Mucosa of descending colon (tissue), 3 donors: ENCODE data around the gene S100A2. TPM values are rescaled to one million over a fixed set of nuclear protein-coding genes. Genes with fewer than 3 reads are reported as not detected.
"Not testable (repeated sequence)": the region's sequence is repeated elsewhere in the genome, so short reads cannot be mapped to it uniquely, and the experiment has no call there.

Source experiments
- ATAC-seq: fragments of 200-7000 bp; cut with Tn5 transposase; one replicate; pipeline ENCODE4 v1.9.1; 2020; ENCODE audit warnings: mild to moderate bottlenecking, moderate library complexity
- DNase-seq, 3 donors: peaks; one replicate each; pipeline ENCODE4 v3.0.0-alpha.2; 2020
- H3K36me3 ChIP-seq: fragments of 200-600 bp; one replicate; pipeline ENCODE4 v1.8.0; 2021; ENCODE audit warnings: low read depth, mild to moderate bottlenecking
- H3K4me1 ChIP-seq: fragments of 200-600 bp; one replicate; pipeline ENCODE4 v1.8.0; 2021; ENCODE audit warnings: low read depth, mild to moderate bottlenecking
- H3K4me3 ChIP-seq: fragments of 200-600 bp; one replicate; pipeline ENCODE4 v1.8.0; 2021; ENCODE audit warnings: mild to moderate bottlenecking
- H3K9me3 ChIP-seq: fragments of 200-600 bp; one replicate; pipeline ENCODE4 v1.8.0; 2021; ENCODE audit warnings: mild to moderate bottlenecking
- CTCF ChIP-seq: fragments of 200-600 bp; IDR thresholded peaks from one replicate; pipeline ENCODE4 v1.8.0; 2022; ENCODE audit warnings: antibody characterized with exemption, mild to moderate bottlenecking
- intact Hi-C, 2 donors: fragments of 100-400 bp; cut with DNase I in 1 of 2; cut with micrococcal nuclease in 1 of 2; formaldehyde crosslinking; loops; one replicate each; pipeline versions ENCODE4 v1.11.0 to v1.11.1; 2022; cut with DNase I, micrococcal nuclease
- total RNA-seq, 3 donors: library from RNA; stranded (reverse); fragmentation: NEBNext Ultra II Directional in 2 of 3; extraction: Animal tissue kit (Norgen Biotek cat#: 25700) in 2 of 3; gene quantifications; one replicate each; pipeline versions ENCODE4 v1.2.1 to v1.2.4, GENCODE V29; 2021 to 2023
- donor health status: DM: no; HTN: no; CAD: no; lungs with moderate emphysema.
- donor health status: DM: no; HTN: no; CAD: no.
- donor health status: DM: no; HTN: yes; CAD: no.

Gene S100A2
- total RNA-seq, 3 donors from 2014 or later = 1.3 to 1.9 TPM; not detected in 1

GRCh38 chr1:153588482-153588881 lies 22.8 kb upstream of the S100A2 start:
- no peak for TF ChIP-seq CTCF
- DNase-seq (no peak), ATAC-seq (no peak)
- no peaks in the 10 kb centered on the region for H3K36me3 ChIP-seq
- intact Hi-C loops = no loop called here
- H3K9me3 ChIP-seq = no peaks in the 10 kb centered on the region
- H3K4me1 ChIP-seq = no peaks in the 10 kb centered on the region
- no peak overlapping the region for H3K4me3 ChIP-seq

- not testable (repeated sequence) for ATAC-seq
Measured at GRCh38 chr1:153588033-153588432, 22.4 kb upstream of the S100A2 start.

GRCh38 chr1:153587314-153587713 lies 21.7 kb upstream of the S100A2 start:
- H3K4me3 ChIP-seq = no peak overlapping the region
- H3K4me1 ChIP-seq = no peaks in the 10 kb centered on the region
- intact Hi-C loops = no loop called here
- no peak for ATAC-seq
- DNase-seq = no peak
- no peaks in the 10 kb centered on the region for H3K36me3 ChIP-seq
- no peaks in the 10 kb centered on the region for H3K9me3 ChIP-seq
- no peak for TF ChIP-seq CTCF

More at GRCh38 chr1:153588033-153588432, 22.4 kb upstream of the S100A2 start:
- H3K4me1 ChIP-seq, H3K9me3 ChIP-seq, DNase-seq, H3K36me3 ChIP-seq, intact Hi-C loops, H3K4me3 ChIP-seq: not testable (repeated sequence)

- TF ChIP-seq CTCF = no peak
- H3K9me3 ChIP-seq = no peaks in the 10 kb centered on the region
- no peaks in the 10 kb centered on the region for H3K36me3 ChIP-seq
- intact Hi-C loops = no loop called here
- ATAC-seq = no peak
- no peaks in the 10 kb centered on the region for H3K4me1 ChIP-seq
- no peak overlapping the region for H3K4me3 ChIP-seq
- no peak for DNase-seq
Measured at GRCh38 chr1:153586347-153586746, 20.7 kb upstream of the S100A2 start.

- no peak for TF ChIP-seq CTCF
- Histone ChIP-seq H3K4me1 (no peaks in the 10 kb centered on the region), H3K36me3 (no peaks in the 10 kb centered on the region), H3K9me3 (no peaks in the 10 kb centered on the region), H3K4me3 (no peak overlapping the region)
- ATAC-seq (no peak), DNase-seq (no peak)
- intact Hi-C loops = no loop called here
Measured at GRCh38 chr1:153585006-153585405, 19.4 kb upstream of the S100A2 start.

GRCh38 chr1:153583976-153584375 lies 18.3 kb upstream of the S100A2 start:
- ATAC-seq = no peak
- no peak overlapping the region for H3K4me3 ChIP-seq
- no peaks in the 10 kb centered on the region for H3K4me1 ChIP-seq
- no peaks in the 10 kb centered on the region for H3K9me3 ChIP-seq
- no peaks in the 10 kb centered on the region for H3K36me3 ChIP-seq
- TF ChIP-seq CTCF = no peak
- DNase-seq = no peak
- intact Hi-C loops = no loop called here

- H3K36me3 ChIP-seq, H3K4me1 ChIP-seq, intact Hi-C loops, ATAC-seq, H3K9me3 ChIP-seq, DNase-seq, H3K4me3 ChIP-seq: not testable (repeated sequence)
Measured at GRCh38 chr1:153583514-153583913, 17.9 kb upstream of the S100A2 start.

GRCh38 chr1:153582836-153583235 lies 17.2 kb upstream of the S100A2 start:
- DNase-seq, intact Hi-C loops, ATAC-seq, H3K4me3 ChIP-seq, H3K4me1 ChIP-seq, H3K9me3 ChIP-seq, H3K36me3 ChIP-seq: not testable (repeated sequence)
